Measurements from ENCODE around the gene PLVAP. TPM values are rescaled to one million over a fixed set of nuclear protein-coding genes. Genes with fewer than 3 reads are reported as not detected.

The PLVAP gene
- total RNA-seq, 1 donor = 0.81 TPM

DNA sequence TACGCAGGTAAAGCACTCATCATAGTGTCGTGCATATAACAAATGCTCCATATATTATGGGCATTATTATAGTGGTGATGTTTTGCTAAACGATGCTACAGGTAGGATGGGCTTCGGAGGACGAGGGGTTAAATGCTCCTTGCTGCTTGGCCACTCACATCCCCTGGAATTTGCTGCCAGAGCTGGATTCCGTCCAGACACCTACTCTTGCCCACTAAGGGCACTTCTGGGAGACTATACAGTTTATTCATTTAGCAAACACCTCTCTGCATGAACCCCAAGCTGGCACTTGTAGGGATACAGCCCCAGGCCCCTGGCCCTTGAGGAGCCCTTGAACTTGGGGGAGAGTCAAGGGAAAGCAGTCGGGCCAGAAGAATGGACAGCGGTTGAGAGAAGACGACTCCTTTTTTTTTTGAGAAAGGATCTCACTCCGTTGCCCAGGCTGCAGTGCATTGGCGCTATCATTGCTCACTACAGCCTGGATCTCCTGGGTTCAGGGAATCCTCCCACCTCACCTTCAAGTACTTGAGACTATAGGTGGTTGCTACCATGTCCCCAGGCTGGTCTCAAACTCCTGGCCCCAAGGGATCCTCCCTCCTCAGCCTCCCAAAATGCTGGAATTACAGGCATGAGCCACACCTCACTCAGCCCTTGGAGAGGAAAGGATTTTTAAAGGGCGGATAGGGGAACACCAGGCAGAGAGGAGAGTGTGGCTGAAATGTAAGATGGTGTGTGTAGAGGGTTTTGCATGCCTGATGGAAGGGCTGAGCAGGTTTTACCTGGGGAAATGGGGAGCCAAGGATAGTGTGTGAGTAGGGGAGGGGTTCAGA lies 72.5 kb downstream of the PLVAP start:
- no peak for DNase-seq (ENCODE audit: low read depth in 2 of 3, low spot score in 2 of 3)

DNA sequence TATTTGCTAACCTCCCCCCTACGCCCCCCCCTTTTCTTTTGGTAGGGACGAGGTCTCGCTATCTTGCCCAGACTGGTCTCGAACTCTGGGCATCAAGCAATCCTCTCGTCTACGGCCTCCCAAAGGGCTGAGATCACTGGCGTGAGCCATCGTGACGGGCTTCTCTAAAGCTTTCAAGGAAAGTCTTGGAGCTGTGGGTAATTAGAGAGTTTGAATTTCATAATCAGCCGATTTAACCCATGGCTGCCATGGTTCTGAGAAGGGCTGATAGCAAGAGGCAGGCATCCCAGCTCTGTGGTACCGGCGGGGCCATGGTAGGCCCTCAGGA lies 73.2 kb downstream of the PLVAP start:
- no peak for DNase-seq (ENCODE audit: low read depth in 2 of 3, low spot score in 2 of 3)

DNA sequence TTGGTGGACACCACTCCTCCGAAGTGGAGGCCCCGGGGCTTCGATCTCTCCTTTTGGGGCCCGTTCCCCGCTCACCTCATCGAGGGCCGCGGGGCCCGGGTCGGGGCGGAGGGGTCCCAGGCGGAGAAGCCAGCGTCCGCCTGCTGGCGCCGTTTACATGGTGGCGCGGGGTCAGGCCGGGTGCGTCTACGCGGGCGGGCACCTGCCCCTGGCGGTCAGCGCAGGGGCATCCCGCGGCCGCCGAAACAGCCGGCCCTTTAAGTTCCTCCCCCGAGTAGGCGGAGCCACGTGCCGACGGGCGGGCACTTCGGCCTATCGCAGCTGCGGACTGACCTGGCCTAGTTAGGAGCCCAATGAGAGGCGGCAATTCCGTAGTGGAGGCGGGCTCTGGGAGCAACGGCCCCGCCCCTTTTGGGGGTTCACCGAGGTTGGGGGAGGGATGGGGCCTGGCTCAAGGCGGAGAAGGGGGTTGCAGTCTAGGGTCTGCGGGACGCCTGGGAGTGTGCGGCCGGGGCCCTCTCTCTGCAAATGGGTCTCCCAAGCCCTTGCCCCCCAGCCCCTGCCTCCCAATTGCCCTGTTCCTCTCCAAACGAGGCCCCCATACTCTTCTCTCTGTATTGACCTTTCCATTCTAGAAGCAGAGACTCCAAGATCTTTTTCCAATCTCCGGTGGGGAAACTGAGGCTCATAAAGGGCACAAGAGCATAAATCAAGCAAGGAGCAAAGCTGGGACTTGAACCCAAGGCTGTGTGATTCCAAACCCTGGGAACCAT lies 73.8 kb downstream of the PLVAP start, which contains the start of gene ABHD8:
Gene ABHD8 (minus strand): TSS at position 259 of the 773 bp plus-strand sequence. CDS start 1,809 bp downstream, outside the sequence.
- peak; percentile 78 to 97 (median 96) for DNase-seq (ENCODE audit: low read depth in 2 of 3, low spot score in 2 of 3)

DNA sequence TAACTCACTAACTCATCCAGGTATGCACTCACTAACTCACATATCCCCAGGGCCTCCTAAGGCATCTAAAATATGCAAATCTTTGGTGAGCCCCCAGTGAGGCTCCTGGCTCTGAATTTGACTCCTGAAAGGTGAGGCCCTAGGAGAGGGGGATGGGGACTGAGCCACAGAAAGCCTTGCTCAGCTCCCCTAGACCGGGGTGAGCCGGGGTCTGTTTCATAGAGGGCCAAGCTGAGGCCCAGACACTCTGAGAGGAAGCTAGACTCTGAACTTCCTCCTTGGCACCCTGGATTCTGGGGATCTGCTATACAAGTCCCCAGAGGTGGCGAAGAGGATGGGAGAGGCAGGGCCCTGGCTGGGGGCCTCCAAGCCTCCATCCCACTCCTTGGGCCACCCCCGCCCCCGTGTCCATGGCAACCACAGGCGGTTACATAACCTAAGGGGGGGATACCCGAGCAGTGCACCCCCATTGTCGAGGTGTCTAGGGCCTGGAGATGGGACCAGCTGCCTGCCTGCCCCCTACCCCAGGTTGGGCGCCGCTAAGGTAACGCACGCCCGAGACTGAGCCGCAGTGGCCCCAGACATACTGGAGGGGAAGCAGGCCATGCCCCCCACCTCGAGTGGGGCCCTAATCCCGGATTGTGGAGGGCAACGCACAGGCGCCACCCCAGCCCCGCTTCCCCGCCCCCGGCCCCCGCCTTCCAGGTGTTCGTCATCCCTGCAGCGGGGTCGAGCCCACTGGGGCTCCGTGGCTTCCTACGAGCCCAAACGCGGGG lies 74.6 kb downstream of the PLVAP start:
- peak in 1 of 3 donors; percentile 52 for DNase-seq (ENCODE audit: low read depth in 2 of 3, low spot score in 2 of 3)

Other genes starting within 250 kb of the PLVAP start
- gene USE1, start 162.0 kb downstream of the PLVAP start, total RNA-seq = 50.4 TPM
- gene OCEL1, start 151.1 kb downstream of the PLVAP start, total RNA-seq = 2.4 TPM
- 10.8 TPM for gene NR2F6, start 131.4 kb downstream of the PLVAP start, total RNA-seq
- 0.27 TPM for gene USHBP1, start 112.6 kb downstream of the PLVAP start, total RNA-seq
- gene BABAM1, start 109.9 kb downstream of the PLVAP start, total RNA-seq = 79.2 TPM
- 7.3 TPM for gene ANKLE1, start 95.4 kb downstream of the PLVAP start, total RNA-seq
- gene ABHD8, start 73.9 kb downstream of the PLVAP start, total RNA-seq = 19.4 TPM
- 44.4 TPM for gene MRPL34, start 71.5 kb downstream of the PLVAP start, total RNA-seq
- 12.4 TPM for gene DDA1, start 67.8 kb downstream of the PLVAP start, total RNA-seq
- 7.8 TPM for gene ANO8, start 42.5 kb downstream of the PLVAP start, total RNA-seq
- 31.2 TPM for gene GTPBP3, start 39.8 kb downstream of the PLVAP start, total RNA-seq
- 0.27 TPM for gene CCDC194, start 16.9 kb upstream of the PLVAP start, total RNA-seq
- 176 TPM for gene BST2, start 28.3 kb upstream of the PLVAP start, total RNA-seq
- gene MVB12A, start 42.7 kb upstream of the PLVAP start, total RNA-seq = 43.6 TPM
- under 0.01 TPM for gene TMEM221, start 71.3 kb upstream of the PLVAP start, total RNA-seq
- not detected for gene NXNL1, start 83.6 kb upstream of the PLVAP start, total RNA-seq
- 27.5 TPM for gene SLC27A1, start 93.2 kb upstream of the PLVAP start, total RNA-seq
- 105 TPM for gene PGLS, start 134.3 kb upstream of the PLVAP start, total RNA-seq
- 77.0 TPM for gene COLGALT1, start 178.3 kb upstream of the PLVAP start, total RNA-seq

All from hematopoietic multipotent progenitor cell (in vitro differentiated cells).